Ascending aorta (tissue), 2 donors: ENCODE data around the gene HSD17B3. TPM values are rescaled to one million over a fixed set of nuclear protein-coding genes. Genes with fewer than 3 reads are reported as not detected.

Experiments used
- DNase-seq, 2 donors: peaks; one replicate each; pipeline ENCODE4 v3.0.0-alpha.2; 2019; ENCODE audit warnings: low spot score in 2 of 2
- H3K27ac ChIP-seq, 2 donors: fragments of 200-600 bp; sonication (generic); one replicate each; pipeline ENCODE4 v1.5.1; 2016 to 2017; ENCODE audit warnings: mild to moderate bottlenecking in 1 of 2
- H3K27me3 ChIP-seq: fragments of 200-600 bp; sonication (generic); one replicate; pipeline ENCODE4 v1.5.1; 2017
- H3K36me3 ChIP-seq, 2 donors: fragments of 200-600 bp; sonication (generic); one replicate each; pipeline ENCODE4 v1.5.1; 2016
- H3K4me1 ChIP-seq, 2 donors: fragments of 200-600 bp; sonication (generic); one replicate each; pipeline ENCODE4 v1.5.1; 2016 to 2017; ENCODE audit warnings: mild to moderate bottlenecking in 1 of 2
- H3K4me3 ChIP-seq, 2 donors: fragments of 200-600 bp; sonication (generic); one replicate each; pipeline ENCODE4 v1.5.1; 2016 to 2017; ENCODE audit warnings: mild to moderate bottlenecking in 1 of 2
- H3K9me3 ChIP-seq, 2 donors: fragments of 200-600 bp; sonication (generic); one replicate each; pipeline ENCODE4 v1.5.1; 2016
- CTCF ChIP-seq, 3 experiments: fragments of 200-600 bp in 2 of 3; fragments of 450-650 bp in 1 of 3; sonication (generic) in 2 of 3; IDR thresholded peaks; one replicate each; pipeline ENCODE4 v1.5.1; 2016 to 2019; ENCODE audit warnings: antibody characterized with exemption in 3 of 3, mild to moderate bottlenecking in 1 of 3, moderate library complexity in 1 of 3
- intact Hi-C: fragments of 100-400 bp; cut with DNase I; formaldehyde crosslinking; loops from one replicate; pipeline ENCODE4 v1.15.1; 2023
- total RNA-seq: library from RNA; depleted of rRNA; stranded (reverse); fragments of >200 nt; gene quantifications from one replicate; pipeline ENCODE4 v1.1.0, GENCODE V29; 2016

Gene HSD17B3
- total RNA-seq = not detected

GRCh38 chr9:96302021-96302420 is at the start of gene HSD17B3:
Gene HSD17B3 (minus strand): TSS chr9:96302176. CDS start chr9:96302104, 72 bp downstream.
- no peak within 1 kb of the TSS for H3K4me3 ChIP-seq
- H3K9me3 ChIP-seq = no peaks in the 10 kb centered on the region
- intact Hi-C loops = no loop called here
- no peak within 1 kb of the TSS for H3K27ac ChIP-seq
- TF ChIP-seq CTCF (IDR thresholded peaks at IDR 0.05) = no peak
- no peaks in the 10 kb centered on the region for H3K27me3 ChIP-seq
- DNase-seq = no peak
- H3K4me1 ChIP-seq = no peaks in the 10 kb centered on the region
- H3K36me3 ChIP-seq = no peaks in the 10 kb centered on the region

GRCh38 chr9:96350866-96351265 is 48.9 kb upstream of the HSD17B3 start:
- no peak for DNase-seq
- H3K9me3 ChIP-seq = no peaks in the 10 kb centered on the region
- no peak for TF ChIP-seq CTCF (IDR thresholded peaks at IDR 0.05)
- no peaks in the 10 kb centered on the region for H3K27me3 ChIP-seq
- H3K36me3 ChIP-seq = peaks cover 15 to 32% of the 10 kb centered on the region in 2 donors
- no peak overlapping the region for H3K27ac ChIP-seq
- no peak overlapping the region for H3K4me3 ChIP-seq
- no peaks in the 10 kb centered on the region for H3K4me1 ChIP-seq
- intact Hi-C loops = no loop called here

GRCh38 chr9:96348261-96348660 is 46.3 kb upstream of the HSD17B3 start:
- intact Hi-C loops = no loop called here
- H3K36me3 ChIP-seq = peaks cover 10 to 18% of the 10 kb centered on the region in 2 donors
- no peaks in the 10 kb centered on the region for H3K9me3 ChIP-seq
- H3K27ac ChIP-seq = no peak overlapping the region
- H3K4me1 ChIP-seq = peaks cover 0 to 4% of the 10 kb centered on the region in 2 donors
- H3K27me3 ChIP-seq = no peaks in the 10 kb centered on the region
- no peak for TF ChIP-seq CTCF (IDR thresholded peaks at IDR 0.05)
- no peak for DNase-seq
- H3K4me3 ChIP-seq = no peak overlapping the region

- peaks cover 0 to 4% of the 10 kb centered on the region in 2 donors for H3K4me1 ChIP-seq
- intact Hi-C loops = no loop called here
- no peaks in the 10 kb centered on the region for H3K27me3 ChIP-seq
- H3K4me3 ChIP-seq = no peak overlapping the region
- peaks cover 21 to 31% of the 10 kb centered on the region in 2 donors for H3K36me3 ChIP-seq
- no peak for DNase-seq
- H3K27ac ChIP-seq = peak overlapping the region; percentile 18 to 38
- no peaks in the 10 kb centered on the region for H3K9me3 ChIP-seq
- TF ChIP-seq CTCF (IDR thresholded peaks at IDR 0.05) = no peak
Measured at GRCh38 chr9:96345551-96345950, 43.6 kb upstream of the HSD17B3 start.

- Histone ChIP-seq H3K4me3 (no peak overlapping the region), H3K9me3 (no peaks in the 10 kb centered on the region), H3K4me1 (peaks cover 0 to 4% of the 10 kb centered on the region in 2 donors), H3K36me3 (peaks cover 21 to 31% of the 10 kb centered on the region in 2 donors), H3K27me3 (no peaks in the 10 kb centered on the region), H3K27ac (peak overlapping the region; percentile 18 to 38)
- intact Hi-C loops = no loop called here
- DNase-seq = peak in 1 of 2 donors; percentile 15
- no peak for TF ChIP-seq CTCF (IDR thresholded peaks at IDR 0.05)
Measured at GRCh38 chr9:96344458-96345180, 42.6 kb upstream of the HSD17B3 start.
